ENCODE data around the gene NKX2-8. TPM values are rescaled to one million over a fixed set of nuclear protein-coding genes. Genes with fewer than 3 reads are reported as not detected.

The NKX2-8 gene
- total RNA-seq, 4 donors from 2014 or later: 1.7 to 3.4 (median 2.4) TPM

- DNase-seq: peak; percentile 69 to 70
- no peaks in the 10 kb centered on the region for H3K9me3 ChIP-seq
- WGBS, 2 donors: 0% methylated on average over 4 of the region's 4 CpGs
- no peak overlapping the region for H3K4me3 ChIP-seq (replicated peaks in 1 of 3)
- TF ChIP-seq CTCF (IDR thresholded peaks at IDR 0.05) (peak in 5 of 6 experiments; percentile 38 to 95 (median 86)), POLR2A (IDR thresholded peaks at IDR 0.05) (no peak)
- H3K27ac ChIP-seq: peak overlapping the region; percentile 3 to 34 (median 32)
- no peaks in the 10 kb centered on the region for H3K36me3 ChIP-seq
- no peaks in the 10 kb centered on the region for H3K27me3 ChIP-seq
- no peaks in the 10 kb centered on the region for H3K4me1 ChIP-seq
- intact Hi-C loops (cut with DNase I): loop anchor here (10.0 kb wide), 1 partner anchor 50 kb away; no protein-coding TSS in a partner anchor
Measured at GRCh38 chr14:36604757-36605505, 22.5 kb upstream of the NKX2-8 start.

GRCh38 chr14:36600431-36600830 lies 18.0 kb upstream of the NKX2-8 start:
- Histone ChIP-seq H3K36me3 (no peaks in the 10 kb centered on the region), H3K27me3 (no peaks in the 10 kb centered on the region), H3K4me3 (replicated peaks in 1 of 3) (no peak overlapping the region), H3K27ac (no peak overlapping the region), H3K9me3 (no peaks in the 10 kb centered on the region), H3K4me1 (no peaks in the 10 kb centered on the region)
- TF ChIP-seq CTCF (IDR thresholded peaks at IDR 0.05) (no peak), POLR2A (IDR thresholded peaks at IDR 0.05) (no peak)
- WGBS, 2 donors: 61 to 63% methylated on average over 3 of the region's 3 CpGs
- intact Hi-C loops (cut with DNase I): loop anchor here (10.0 kb wide), 1 partner anchor 46 kb away; no protein-coding TSS in a partner anchor
- DNase-seq: no peak

- no peaks in the 10 kb centered on the region for H3K9me3 ChIP-seq
- H3K4me3 ChIP-seq (replicated peaks in 1 of 3): no peak overlapping the region
- H3K4me1 ChIP-seq: no peaks in the 10 kb centered on the region
- H3K36me3 ChIP-seq: no peaks in the 10 kb centered on the region
- TF ChIP-seq POLR2A (IDR thresholded peaks at IDR 0.05) (no peak), CTCF (IDR thresholded peaks at IDR 0.05) (no peak)
- intact Hi-C loops (cut with DNase I): no loop called here
- no peak overlapping the region for H3K27ac ChIP-seq
- DNase-seq: no peak
- H3K27me3 ChIP-seq: no peaks in the 10 kb centered on the region
Measured at GRCh38 chr14:36591482-36591881, 9.1 kb upstream of the NKX2-8 start.

GRCh38 chr14:36588788-36589187 lies 6.4 kb upstream of the NKX2-8 start:
- no peak for TF ChIP-seq CTCF (IDR thresholded peaks at IDR 0.05)
- TF ChIP-seq POLR2A (IDR thresholded peaks at IDR 0.05): no peak
- H3K27ac ChIP-seq: no peak overlapping the region
- no peak for DNase-seq
- H3K9me3 ChIP-seq: no peaks in the 10 kb centered on the region
- H3K36me3 ChIP-seq: no peaks in the 10 kb centered on the region
- intact Hi-C loops (cut with DNase I): no loop called here
- 60 to 77% methylated on average over 7 of the region's 7 CpGs for WGBS, 2 donors
- H3K27me3 ChIP-seq: no peaks in the 10 kb centered on the region
- peaks cover 0 to 7% of the 10 kb centered on the region in 2 donors for H3K4me1 ChIP-seq
- no peak overlapping the region for H3K4me3 ChIP-seq (replicated peaks in 1 of 3)

GRCh38 chr14:36588119-36588518 lies 5.7 kb upstream of the NKX2-8 start:
- no peak overlapping the region for H3K27ac ChIP-seq
- H3K36me3 ChIP-seq: no peaks in the 10 kb centered on the region
- DNase-seq: no peak
- peaks cover 0 to 7% of the 10 kb centered on the region in 2 donors for H3K4me1 ChIP-seq
- TF ChIP-seq CTCF (IDR thresholded peaks at IDR 0.05): no peak
- TF ChIP-seq POLR2A (IDR thresholded peaks at IDR 0.05): no peak
- intact Hi-C loops (cut with DNase I): no loop called here
- WGBS, 2 donors: 59 to 77% methylated on average over 5 of the region's 5 CpGs
- no peaks in the 10 kb centered on the region for H3K9me3 ChIP-seq
- no peaks in the 10 kb centered on the region for H3K27me3 ChIP-seq
- H3K4me3 ChIP-seq (replicated peaks in 1 of 3): no peak overlapping the region
